Measurements from ENCODE around the gene ANTXRL.
"Not testable (repeated sequence)": the region's sequence is repeated elsewhere in the genome, so short reads cannot be mapped to it uniquely, and the experiment has no call there.

ANTXRL gene

DNA sequence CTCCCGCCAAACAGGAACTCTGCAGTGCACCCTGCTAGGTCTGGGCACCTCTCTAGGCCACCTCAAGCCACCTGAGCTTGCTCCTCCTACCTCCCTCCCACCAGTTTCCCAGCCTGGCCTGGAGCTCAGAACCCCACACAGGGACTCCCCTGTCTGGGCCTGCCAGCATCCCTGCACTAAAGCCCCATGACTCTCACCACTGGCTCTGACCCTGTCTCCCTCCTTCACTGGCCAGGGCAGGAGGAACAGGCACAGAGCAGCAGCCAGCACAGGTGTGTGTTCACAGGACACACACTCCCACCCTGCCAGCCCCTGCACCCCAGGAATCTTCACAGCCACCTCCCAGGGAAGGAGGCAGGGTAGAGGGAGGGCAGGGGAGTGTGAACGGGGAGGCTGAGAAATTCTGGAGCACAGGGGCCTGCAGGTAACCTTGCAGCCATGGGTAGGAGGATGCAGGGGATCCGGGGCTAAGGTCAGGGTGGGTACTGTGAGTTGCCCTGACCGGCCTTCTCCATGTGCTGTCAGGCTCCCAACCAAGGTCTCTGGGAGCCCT, 13.9 kb upstream of the ANTXRL start:
- Histone ChIP-seq H3K4me1 (ENCODE audit: low read length) (peaks cover 21% of the 10 kb centered on the region), H3K4me3 (ENCODE audit: low read length) (no peak overlapping the region), H3K79me2 (ENCODE audit: low read length) (no peaks in the 10 kb centered on the region), H3K9me3 (ENCODE audit: insufficient read depth, low read length) (no peaks in the 10 kb centered on the region), H3K36me3 (replicated peaks; ENCODE audit: low read depth, low read length) (no peaks in the 10 kb centered on the region), H3K27me3 (ENCODE audit: low read depth, low read length) (no peaks in the 10 kb centered on the region), H4K20me1 (ENCODE audit: insufficient read depth, low read length) (no peaks in the 10 kb centered on the region), H3K27ac (ENCODE audit: low read length) (no peak overlapping the region), H2AFZ (ENCODE audit: low read depth, low read length) (no peak overlapping the region), H3K9ac (ENCODE audit: low read length) (no peak overlapping the region), H3K4me2 (ENCODE audit: low read length) (no peak overlapping the region)
- TF ChIP-seq, protein P1, sequence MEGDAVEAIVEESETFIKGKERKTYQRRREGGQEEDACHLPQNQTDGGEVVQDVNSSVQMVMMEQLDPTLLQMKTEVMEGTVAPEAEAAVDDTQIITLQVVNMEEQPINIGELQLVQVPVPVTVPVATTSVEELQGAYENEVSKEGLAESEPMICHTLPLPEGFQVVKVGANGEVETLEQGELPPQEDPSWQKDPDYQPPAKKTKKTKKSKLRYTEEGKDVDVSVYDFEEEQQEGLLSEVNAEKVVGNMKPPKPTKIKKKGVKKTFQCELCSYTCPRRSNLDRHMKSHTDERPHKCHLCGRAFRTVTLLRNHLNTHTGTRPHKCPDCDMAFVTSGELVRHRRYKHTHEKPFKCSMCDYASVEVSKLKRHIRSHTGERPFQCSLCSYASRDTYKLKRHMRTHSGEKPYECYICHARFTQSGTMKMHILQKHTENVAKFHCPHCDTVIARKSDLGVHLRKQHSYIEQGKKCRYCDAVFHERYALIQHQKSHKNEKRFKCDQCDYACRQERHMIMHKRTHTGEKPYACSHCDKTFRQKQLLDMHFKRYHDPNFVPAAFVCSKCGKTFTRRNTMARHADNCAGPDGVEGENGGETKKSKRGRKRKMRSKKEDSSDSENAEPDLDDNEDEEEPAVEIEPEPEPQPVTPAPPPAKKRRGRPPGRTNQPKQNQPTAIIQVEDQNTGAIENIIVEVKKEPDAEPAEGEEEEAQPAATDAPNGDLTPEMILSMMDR (IDR thresholded peaks at IDR 0.05; ENCODE audit: low read depth, low read length): no peak
- TF ChIP-seq EZH2phosphoT487 (IDR thresholded peaks at IDR 0.05; ENCODE audit: low read depth): no peak

DNA sequence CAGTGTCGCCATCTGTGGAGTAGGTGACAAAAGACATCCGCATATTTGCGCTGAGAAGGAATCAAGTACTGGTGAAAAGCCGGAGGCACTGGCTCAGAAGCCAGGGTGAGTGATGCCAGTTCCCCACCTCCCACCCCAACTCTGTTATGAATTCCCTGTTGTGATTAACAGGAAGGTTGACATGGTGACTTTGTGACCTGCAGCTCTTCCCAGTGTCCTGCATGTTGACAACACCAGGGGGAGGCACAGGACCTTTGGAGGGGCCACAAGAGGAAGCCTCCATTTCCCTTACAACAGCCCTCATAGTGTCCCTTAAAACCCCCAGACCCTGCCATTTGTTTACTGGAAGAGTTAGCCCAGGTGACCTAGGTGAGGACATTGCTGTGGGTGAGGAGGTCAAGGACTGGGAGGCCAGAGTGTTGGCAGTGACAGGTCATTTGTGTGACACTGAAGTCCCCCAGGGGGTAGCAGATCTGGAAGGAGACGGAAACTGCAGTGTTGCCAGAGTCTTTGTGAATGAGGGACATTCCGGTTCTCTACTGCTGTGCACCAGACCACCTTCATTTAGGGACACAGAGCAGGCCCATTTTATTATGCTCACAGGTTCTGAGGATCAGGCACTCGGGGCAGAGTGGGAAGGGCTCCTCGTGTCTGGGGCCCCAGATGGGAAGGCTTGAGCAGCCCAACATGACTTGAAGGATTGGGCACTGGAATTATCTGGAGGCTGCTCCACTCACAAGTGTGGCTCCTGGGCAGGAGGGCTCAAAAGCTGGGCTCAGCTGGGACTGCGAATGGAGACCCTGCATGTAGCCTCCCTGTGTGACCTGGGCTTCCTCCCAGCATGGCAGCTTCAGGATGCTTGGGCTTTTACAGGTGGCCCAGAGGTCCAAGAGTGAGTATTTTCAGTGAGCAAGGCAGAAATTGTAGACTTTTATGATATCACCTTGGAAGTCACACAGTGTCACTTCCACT, 13.0 kb upstream of the ANTXRL start:
- H3K9ac ChIP-seq (ENCODE audit: low read length): no peak overlapping the region
- TF ChIP-seq, protein P1 (IDR thresholded peaks at IDR 0.05; ENCODE audit: low read depth, low read length): peak; percentile 14; the same call in 1 of the 2 replicates
- TF ChIP-seq EZH2phosphoT487 (IDR thresholded peaks at IDR 0.05; ENCODE audit: low read depth): no peak
- H4K20me1 ChIP-seq (ENCODE audit: insufficient read depth, low read length): no peaks in the 10 kb centered on the region
- H3K4me3 ChIP-seq (ENCODE audit: low read length): no peak overlapping the region
- H3K27me3 ChIP-seq (ENCODE audit: low read depth, low read length): no peaks in the 10 kb centered on the region
- no peaks in the 10 kb centered on the region for H3K9me3 ChIP-seq (ENCODE audit: insufficient read depth, low read length)
- H3K27ac ChIP-seq (ENCODE audit: low read length): no peak overlapping the region
- peaks cover 13% of the 10 kb centered on the region for H3K4me1 ChIP-seq (ENCODE audit: low read length)
- H3K4me2 ChIP-seq (ENCODE audit: low read length): no peak overlapping the region
- H2AFZ ChIP-seq (ENCODE audit: low read depth, low read length): no peak overlapping the region
- no peaks in the 10 kb centered on the region for H3K36me3 ChIP-seq (replicated peaks; ENCODE audit: low read depth, low read length)
- H3K79me2 ChIP-seq (ENCODE audit: low read length): no peaks in the 10 kb centered on the region

DNA sequence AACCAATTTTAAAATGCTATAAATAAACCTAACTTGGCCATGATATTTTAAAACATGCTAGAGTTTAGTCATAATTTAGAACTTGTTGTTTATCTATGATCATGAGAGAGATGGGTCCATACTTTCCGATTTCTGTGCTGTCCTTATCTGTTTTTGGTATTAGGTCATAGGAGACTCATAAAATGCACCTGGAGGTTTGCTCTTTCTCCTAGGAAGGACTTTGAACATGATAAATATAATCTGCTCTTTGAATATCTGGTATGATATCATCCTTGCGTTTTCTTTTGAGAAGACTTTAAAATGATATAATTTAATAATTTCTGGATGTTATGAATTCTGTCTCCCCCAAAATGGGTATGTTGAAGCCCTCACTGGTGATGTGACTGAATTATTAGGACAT, 9.0 kb upstream of the ANTXRL start:
- TF ChIP-seq EZH2phosphoT487 (IDR thresholded peaks at IDR 0.05; ENCODE audit: low read depth): no peak
- TF ChIP-seq, protein P1 (IDR thresholded peaks at IDR 0.05; ENCODE audit: low read depth, low read length): no peak
- no peaks in the 10 kb centered on the region for H4K20me1 ChIP-seq (ENCODE audit: insufficient read depth, low read length)
- H3K4me1 ChIP-seq (ENCODE audit: low read length): no peaks in the 10 kb centered on the region
- H3K27ac ChIP-seq (ENCODE audit: low read length): no peak overlapping the region
- H3K36me3 ChIP-seq (replicated peaks; ENCODE audit: low read depth, low read length): no peaks in the 10 kb centered on the region
- H3K9me3 ChIP-seq (ENCODE audit: insufficient read depth, low read length): no peaks in the 10 kb centered on the region
- no peak overlapping the region for H2AFZ ChIP-seq (ENCODE audit: low read depth, low read length)
- H3K79me2 ChIP-seq (ENCODE audit: low read length): no peaks in the 10 kb centered on the region
- no peak overlapping the region for H3K4me3 ChIP-seq (ENCODE audit: low read length)
- H3K27me3 ChIP-seq (ENCODE audit: low read depth, low read length): no peaks in the 10 kb centered on the region
- no peak overlapping the region for H3K4me2 ChIP-seq (ENCODE audit: low read length)
- H3K9ac ChIP-seq (ENCODE audit: low read length): no peak overlapping the region

DNA sequence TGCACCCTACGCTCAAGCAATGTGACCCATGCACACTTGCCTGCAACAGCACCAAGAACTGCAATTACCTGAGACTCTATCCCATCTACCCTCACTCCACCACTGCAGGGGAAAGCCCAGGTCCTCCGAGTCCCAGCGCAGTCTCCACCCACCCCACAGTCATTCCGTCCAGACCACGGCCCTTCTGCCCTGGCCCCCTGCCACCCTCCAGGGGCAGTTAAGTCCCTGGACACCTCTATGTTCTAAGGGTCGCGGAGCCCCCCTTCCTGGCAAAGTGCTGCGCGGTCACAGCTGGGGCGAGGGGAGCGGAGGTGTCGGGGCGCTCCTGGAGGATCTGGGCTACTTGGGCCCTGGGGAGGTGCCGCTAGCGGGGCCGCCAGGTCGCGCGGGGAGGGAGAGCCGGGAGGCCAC, 4.4 kb upstream of the ANTXRL start:
- H2AFZ ChIP-seq (ENCODE audit: low read depth, low read length); H3K9me3 ChIP-seq (ENCODE audit: insufficient read depth, low read length); H3K4me1 ChIP-seq (ENCODE audit: low read length); H4K20me1 ChIP-seq (ENCODE audit: insufficient read depth, low read length); H3K9ac ChIP-seq (ENCODE audit: low read length); H3K79me2 ChIP-seq (ENCODE audit: low read length); H3K36me3 ChIP-seq (replicated peaks; ENCODE audit: low read depth, low read length); H3K27me3 ChIP-seq (ENCODE audit: low read depth, low read length); H3K27ac ChIP-seq (ENCODE audit: low read length): not testable (repeated sequence)
- H3K4me3 ChIP-seq (ENCODE audit: low read length): peak overlapping the region; percentile 69
- peak overlapping the region; percentile 40 for H3K4me2 ChIP-seq (ENCODE audit: low read length)
